GM21390 (cell line): ENCODE results near the gene GALNT17.
"Not testable (repeated sequence)": the region's sequence is repeated elsewhere in the genome, so short reads cannot be mapped to it uniquely, and the experiment has no call there.

Experiments
- ATAC-seq: cut with Tn5 transposase; IDR thresholded peaks from one replicate; pipeline ENCODE4 v1.9.1; 2021; ENCODE audit not compliant: unreplicated experiment

Gene GALNT17

GRCh38 chr7:71157757-71158156 lies 25.8 kb downstream of the GALNT17 start:
- ATAC-seq = no peak

- no peak for ATAC-seq
These were observed 33.8 kb downstream of the GALNT17 start for GRCh38 chr7:71165708-71166107.

- ATAC-seq = no peak
These were observed 39.5 kb downstream of the GALNT17 start for GRCh38 chr7:71171476-71171875.

GRCh38 chr7:71173955-71174354 lies 42.0 kb downstream of the GALNT17 start:
- no peak for ATAC-seq

GRCh38 chr7:71182438-71182935 lies 50.5 kb downstream of the GALNT17 start:
- no peak for ATAC-seq

GRCh38 chr7:71184136-71184535 lies 52.2 kb downstream of the GALNT17 start:
- ATAC-seq = no peak

- ATAC-seq = no peak
These were observed 52.7 kb downstream of the GALNT17 start for GRCh38 chr7:71184609-71185008.

GRCh38 chr7:71186535-71187057 lies 54.7 kb downstream of the GALNT17 start:
- ATAC-seq = no peak

- ATAC-seq = no peak
These were observed 59.8 kb downstream of the GALNT17 start for GRCh38 chr7:71191771-71192170.

GRCh38 chr7:71193099-71193810 lies 61.3 kb downstream of the GALNT17 start:
- no peak for ATAC-seq

- no peak for ATAC-seq
These were observed 66.4 kb downstream of the GALNT17 start for GRCh38 chr7:71198391-71198790.

- no peak for ATAC-seq
These were observed 66.9 kb downstream of the GALNT17 start for GRCh38 chr7:71198887-71199286.

GRCh38 chr7:71206184-71206583 lies 74.2 kb downstream of the GALNT17 start:
- no peak for ATAC-seq

- ATAC-seq = no peak
These were observed 76.9 kb downstream of the GALNT17 start for GRCh38 chr7:71208881-71209280.

GRCh38 chr7:71209484-71209883 lies 77.5 kb downstream of the GALNT17 start:
- not testable (repeated sequence) for ATAC-seq

- ATAC-seq = no peak
These were observed 78.3 kb downstream of the GALNT17 start for GRCh38 chr7:71210220-71210619.

GRCh38 chr7:71212433-71212832 lies 80.5 kb downstream of the GALNT17 start:
- ATAC-seq = not testable (repeated sequence)

- ATAC-seq = no peak
These were observed 84.3 kb downstream of the GALNT17 start for GRCh38 chr7:71216211-71216610.

GRCh38 chr7:71220210-71220695 lies 88.3 kb downstream of the GALNT17 start:
- no peak for ATAC-seq

- no peak for ATAC-seq
These were observed 89.1 kb downstream of the GALNT17 start for GRCh38 chr7:71221049-71221448.

GRCh38 chr7:71221549-71221948 lies 89.6 kb downstream of the GALNT17 start:
- no peak for ATAC-seq

GRCh38 chr7:71227126-71227525 lies 95.2 kb downstream of the GALNT17 start:
- no peak for ATAC-seq

GRCh38 chr7:71229148-71229547 lies 97.2 kb downstream of the GALNT17 start:
- no peak for ATAC-seq
